ENCODE measurements around the gene NTN1.
"Not testable (repeated sequence)": the region's sequence is repeated elsewhere in the genome, so short reads cannot be mapped to it uniquely, and the experiment has no call there.

Gene NTN1

GRCh38 chr17:9251273-9251672, 230.0 kb downstream of the NTN1 start:
- Histone ChIP-seq H3K27ac (ENCODE audit: low read length) (no peak overlapping the region), H3K9me3 (ENCODE audit: control insufficient read depth in 2 of 2, low read length in 2 of 2) (no peaks in the 10 kb centered on the region), H3K4me3 (ENCODE audit: low read length in 2 of 2) (no peak overlapping the region), H3K9ac (ENCODE audit: low read length in 2 of 2) (no peak overlapping the region), H3K36me3 (ENCODE audit: control insufficient read depth in 2 of 2, insufficient read depth in 2 of 2, low read length in 2 of 2) (peaks cover 0 to 2% of the 10 kb centered on the region in 2 donors), H3K27me3 (ENCODE audit: control insufficient read depth in 1 of 2, insufficient read depth in 2 of 2, low read length in 2 of 2) (no peaks in the 10 kb centered on the region), H3K4me1 (ENCODE audit: control insufficient read depth, insufficient read depth, low read length) (peaks cover 9% of the 10 kb centered on the region)

GRCh38 chr17:9253308-9253707, 232.0 kb downstream of the NTN1 start:
- Histone ChIP-seq H3K9ac (ENCODE audit: low read length in 2 of 2) (no peak overlapping the region), H3K4me3 (ENCODE audit: low read length in 2 of 2) (no peak overlapping the region), H3K27ac (ENCODE audit: low read length) (no peak overlapping the region), H3K9me3 (ENCODE audit: control insufficient read depth in 2 of 2, low read length in 2 of 2) (no peaks in the 10 kb centered on the region), H3K36me3 (ENCODE audit: control insufficient read depth in 2 of 2, insufficient read depth in 2 of 2, low read length in 2 of 2) (no peaks in the 10 kb centered on the region), H3K4me1 (ENCODE audit: control insufficient read depth, insufficient read depth, low read length) (peaks cover 6% of the 10 kb centered on the region), H3K27me3 (ENCODE audit: control insufficient read depth in 1 of 2, insufficient read depth in 2 of 2, low read length in 2 of 2) (no peaks in the 10 kb centered on the region)

GRCh38 chr17:9254841-9255240, 233.5 kb downstream of the NTN1 start:
- no peak overlapping the region for H3K27ac ChIP-seq (ENCODE audit: low read length)
- H3K4me3 ChIP-seq (ENCODE audit: low read length in 2 of 2) = no peak overlapping the region
- H3K9ac ChIP-seq (ENCODE audit: low read length in 2 of 2) = no peak overlapping the region
- peaks cover 6% of the 10 kb centered on the region for H3K4me1 ChIP-seq (ENCODE audit: control insufficient read depth, insufficient read depth, low read length)
- no peaks in the 10 kb centered on the region for H3K27me3 ChIP-seq (ENCODE audit: control insufficient read depth in 1 of 2, insufficient read depth in 2 of 2, low read length in 2 of 2)
- no peaks in the 10 kb centered on the region for H3K36me3 ChIP-seq (ENCODE audit: control insufficient read depth in 2 of 2, insufficient read depth in 2 of 2, low read length in 2 of 2)
- no peaks in the 10 kb centered on the region for H3K9me3 ChIP-seq (ENCODE audit: control insufficient read depth in 2 of 2, low read length in 2 of 2)

- Histone ChIP-seq H3K27ac (ENCODE audit: low read length) (no peak overlapping the region), H3K27me3 (ENCODE audit: control insufficient read depth in 1 of 2, insufficient read depth in 2 of 2, low read length in 2 of 2) (no peaks in the 10 kb centered on the region)
Observed at GRCh38 chr17:9255833-9256232, 234.5 kb downstream of the NTN1 start.

GRCh38 chr17:9256361-9256750, 235.0 kb downstream of the NTN1 start:
- no peak overlapping the region for H3K4me3 ChIP-seq (ENCODE audit: low read length in 2 of 2)
- no peaks in the 10 kb centered on the region for H3K27me3 ChIP-seq (ENCODE audit: control insufficient read depth in 1 of 2, insufficient read depth in 2 of 2, low read length in 2 of 2)
- H3K4me1 ChIP-seq (ENCODE audit: control insufficient read depth, insufficient read depth, low read length) = peaks cover 6% of the 10 kb centered on the region
- H3K9ac ChIP-seq (ENCODE audit: low read length in 2 of 2) = no peak overlapping the region
- H3K27ac ChIP-seq (ENCODE audit: low read length) = no peak overlapping the region
- no peaks in the 10 kb centered on the region for H3K36me3 ChIP-seq (ENCODE audit: control insufficient read depth in 2 of 2, insufficient read depth in 2 of 2, low read length in 2 of 2)
- no peaks in the 10 kb centered on the region for H3K9me3 ChIP-seq (ENCODE audit: control insufficient read depth in 2 of 2, low read length in 2 of 2)

More at GRCh38 chr17:9255833-9256232, 234.5 kb downstream of the NTN1 start:
- Histone ChIP-seq H3K4me3 (ENCODE audit: low read length in 2 of 2) (no peak overlapping the region), H3K36me3 (ENCODE audit: control insufficient read depth in 2 of 2, insufficient read depth in 2 of 2, low read length in 2 of 2) (no peaks in the 10 kb centered on the region), H3K9ac (ENCODE audit: low read length in 2 of 2) (no peak overlapping the region), H3K4me1 (ENCODE audit: control insufficient read depth, insufficient read depth, low read length) (peaks cover 6% of the 10 kb centered on the region), H3K9me3 (ENCODE audit: control insufficient read depth in 2 of 2, low read length in 2 of 2) (no peaks in the 10 kb centered on the region)

GRCh38 chr17:9256751-9257629, 235.7 kb downstream of the NTN1 start:
- Histone ChIP-seq H3K4me1 (ENCODE audit: control insufficient read depth, insufficient read depth, low read length) (peaks cover 6% of the 10 kb centered on the region), H3K27me3 (ENCODE audit: control insufficient read depth in 1 of 2, insufficient read depth in 2 of 2, low read length in 2 of 2) (no peaks in the 10 kb centered on the region), H3K4me3 (ENCODE audit: low read length in 2 of 2) (no peak overlapping the region), H3K36me3 (ENCODE audit: control insufficient read depth in 2 of 2, insufficient read depth in 2 of 2, low read length in 2 of 2) (no peaks in the 10 kb centered on the region), H3K9me3 (ENCODE audit: control insufficient read depth in 2 of 2, low read length in 2 of 2) (no peaks in the 10 kb centered on the region), H3K27ac (ENCODE audit: low read length) (no peak overlapping the region), H3K9ac (ENCODE audit: low read length in 2 of 2) (no peak overlapping the region)

- H3K9me3 ChIP-seq (ENCODE audit: control insufficient read depth in 2 of 2, low read length in 2 of 2); H3K36me3 ChIP-seq (ENCODE audit: control insufficient read depth in 2 of 2, insufficient read depth in 2 of 2, low read length in 2 of 2); H3K4me3 ChIP-seq (ENCODE audit: low read length in 2 of 2); H3K27ac ChIP-seq (ENCODE audit: low read length); H3K4me1 ChIP-seq (ENCODE audit: control insufficient read depth, insufficient read depth, low read length); H3K9ac ChIP-seq (ENCODE audit: low read length in 2 of 2); H3K27me3 ChIP-seq (ENCODE audit: control insufficient read depth in 1 of 2, insufficient read depth in 2 of 2, low read length in 2 of 2): not testable (repeated sequence)
Observed at GRCh38 chr17:9257630-9257965, 236.3 kb downstream of the NTN1 start.

- Histone ChIP-seq H3K27ac (ENCODE audit: low read length) (no peak overlapping the region), H3K4me3 (ENCODE audit: low read length in 2 of 2) (no peak overlapping the region), H3K9me3 (ENCODE audit: control insufficient read depth in 2 of 2, low read length in 2 of 2) (no peaks in the 10 kb centered on the region), H3K27me3 (ENCODE audit: control insufficient read depth in 1 of 2, insufficient read depth in 2 of 2, low read length in 2 of 2) (no peaks in the 10 kb centered on the region), H3K4me1 (ENCODE audit: control insufficient read depth, insufficient read depth, low read length) (peaks cover 6% of the 10 kb centered on the region), H3K36me3 (ENCODE audit: control insufficient read depth in 2 of 2, insufficient read depth in 2 of 2, low read length in 2 of 2) (no peaks in the 10 kb centered on the region), H3K9ac (ENCODE audit: low read length in 2 of 2) (no peak overlapping the region)
Observed at GRCh38 chr17:9258115-9259015, 237.1 kb downstream of the NTN1 start.

- Histone ChIP-seq H3K27me3 (ENCODE audit: control insufficient read depth in 1 of 2, insufficient read depth in 2 of 2, low read length in 2 of 2) (no peaks in the 10 kb centered on the region), H3K9ac (ENCODE audit: low read length in 2 of 2) (no peak overlapping the region), H3K4me3 (ENCODE audit: low read length in 2 of 2) (no peak overlapping the region), H3K9me3 (ENCODE audit: control insufficient read depth in 2 of 2, low read length in 2 of 2) (no peaks in the 10 kb centered on the region), H3K4me1 (ENCODE audit: control insufficient read depth, insufficient read depth, low read length) (peaks cover 6% of the 10 kb centered on the region), H3K36me3 (ENCODE audit: control insufficient read depth in 2 of 2, insufficient read depth in 2 of 2, low read length in 2 of 2) (no peaks in the 10 kb centered on the region), H3K27ac (ENCODE audit: low read length) (no peak overlapping the region)
Observed at GRCh38 chr17:9259419-9259818, 238.1 kb downstream of the NTN1 start.

- Histone ChIP-seq H3K27ac (ENCODE audit: low read length) (no peak overlapping the region), H3K36me3 (ENCODE audit: control insufficient read depth in 2 of 2, insufficient read depth in 2 of 2, low read length in 2 of 2) (no peaks in the 10 kb centered on the region), H3K4me1 (ENCODE audit: control insufficient read depth, insufficient read depth, low read length) (peaks cover 9% of the 10 kb centered on the region), H3K27me3 (ENCODE audit: control insufficient read depth in 1 of 2, insufficient read depth in 2 of 2, low read length in 2 of 2) (no peaks in the 10 kb centered on the region), H3K4me3 (ENCODE audit: low read length in 2 of 2) (no peak overlapping the region), H3K9ac (ENCODE audit: low read length in 2 of 2) (no peak overlapping the region), H3K9me3 (ENCODE audit: control insufficient read depth in 2 of 2, low read length in 2 of 2) (no peaks in the 10 kb centered on the region)
Observed at GRCh38 chr17:9261081-9262012, 240.0 kb downstream of the NTN1 start.

All from stomach smooth muscle (tissue), 2 donors.